Cardiac septum (tissue), 1 donor: Measurements from ENCODE around the gene KCNE1. TPM values are rescaled to one million over a fixed set of nuclear protein-coding genes. Genes with fewer than 3 reads are reported as not detected.
"Not testable (repeated sequence)": the region's sequence is repeated elsewhere in the genome, so short reads cannot be mapped to it uniquely, and the experiment has no call there.

ENCODE experiments used
- DNase-seq: peaks from one replicate; pipeline ENCODE4 v3.0.0-alpha.2; 2020; ENCODE audit warnings: low spot score
- intact Hi-C: fragments of 100-400 bp; cut with DNase I; formaldehyde crosslinking; loops from one replicate; pipeline ENCODE4 v1.14.0; 2022
- total RNA-seq: library from RNA; stranded (reverse); fragmentation: NEBNext Ultra II Directional; extraction: Animal tissue kit (Norgen Biotek cat#: 25700); gene quantifications from one replicate; pipeline ENCODE4 v1.2.1, GENCODE V29; 2021
- donor health status: DM: no; HTN: no; CAD: no.

The KCNE1 gene
- total RNA-seq, 1 donor from 2014 or later, result 17.7 TPM

- intact Hi-C loops, DNase-seq: not testable (repeated sequence)
These were observed 56.4 kb downstream of the KCNE1 start for GRCh38 chr21:34455628-34456027.

- intact Hi-C loops, DNase-seq: not testable (repeated sequence)
These were observed 65.0 kb downstream of the KCNE1 start for GRCh38 chr21:34447018-34447417.

- DNase-seq, intact Hi-C loops: not testable (repeated sequence)
These were observed 68.5 kb downstream of the KCNE1 start for GRCh38 chr21:34443486-34443885.

- intact Hi-C loops, result not testable (repeated sequence)
These were observed 82.3 kb downstream of the KCNE1 start for GRCh38 chr21:34429710-34430109.

GRCh38 chr21:34428441-34428840 lies 83.6 kb downstream of the KCNE1 start:
- DNase-seq, intact Hi-C loops: not testable (repeated sequence)

More at GRCh38 chr21:34429710-34430109, 82.3 kb downstream of the KCNE1 start:
- not testable (repeated sequence) for DNase-seq

GRCh38 chr21:34427339-34427738 lies 84.7 kb downstream of the KCNE1 start:
- DNase-seq, intact Hi-C loops: not testable (repeated sequence)

GRCh38 chr21:34423805-34424204 lies 88.2 kb downstream of the KCNE1 start, which contains the start of gene SMIM34:
TSS of gene SMIM34 (minus strand) at chr21:34423951. CDS start at chr21:34423839, 112 bp downstream.
- DNase-seq, intact Hi-C loops: not testable (repeated sequence)

GRCh38 chr21:34417448-34418077 lies 94.4 kb downstream of the KCNE1 start:
- intact Hi-C loops, result not testable (repeated sequence)

GRCh38 chr21:34407294-34407693 lies 104.7 kb downstream of the KCNE1 start:
- DNase-seq, intact Hi-C loops: not testable (repeated sequence)

More at GRCh38 chr21:34417448-34418077, 94.4 kb downstream of the KCNE1 start:
- not testable (repeated sequence) for DNase-seq

- DNase-seq, intact Hi-C loops: not testable (repeated sequence)
These were observed 105.3 kb downstream of the KCNE1 start for GRCh38 chr21:34406676-34407075.

GRCh38 chr21:34406102-34406501 lies 105.9 kb downstream of the KCNE1 start:
- intact Hi-C loops, result not testable (repeated sequence)

GRCh38 chr21:34405686-34406085 lies 106.3 kb downstream of the KCNE1 start:
- intact Hi-C loops, result not testable (repeated sequence)

More at GRCh38 chr21:34406102-34406501, 105.9 kb downstream of the KCNE1 start:
- not testable (repeated sequence) for DNase-seq

GRCh38 chr21:34404742-34405141 lies 107.3 kb downstream of the KCNE1 start:
- intact Hi-C loops, DNase-seq: not testable (repeated sequence)

More at GRCh38 chr21:34405686-34406085, 106.3 kb downstream of the KCNE1 start:
- not testable (repeated sequence) for DNase-seq

- DNase-seq, intact Hi-C loops: not testable (repeated sequence)
These were observed 111.5 kb downstream of the KCNE1 start for GRCh38 chr21:34400522-34400921.

Other genes with a start within 250 kb of the KCNE1 start
- gene KCNE2, start 148.2 kb downstream of the KCNE1 start, total RNA-seq, result 0.22 TPM
- gene SMIM11, start 136.7 kb downstream of the KCNE1 start, total RNA-seq, result 23.8 TPM
- 0.48 TPM for gene SMIM34, start 88.3 kb downstream of the KCNE1 start, total RNA-seq
- gene RCAN1, start 102.9 kb upstream of the KCNE1 start, total RNA-seq, result 158 TPM
- 8.9 TPM for gene CLIC6, start 156.8 kb upstream of the KCNE1 start, total RNA-seq